GM12874 (cell line): ENCODE measurements around the gene CYP27C1.

Experiments used
- TF ChIP-seq, protein P1 (sequence below): IDR thresholded peaks from 2 replicates; pipeline ENCODE4 v1.5.1; 2011; ENCODE audit warnings: low read depth, mild to moderate bottlenecking, control low read depth, low read length, moderate library complexity; ENCODE audit not compliant: insufficient read depth

The CYP27C1 gene

DNA sequence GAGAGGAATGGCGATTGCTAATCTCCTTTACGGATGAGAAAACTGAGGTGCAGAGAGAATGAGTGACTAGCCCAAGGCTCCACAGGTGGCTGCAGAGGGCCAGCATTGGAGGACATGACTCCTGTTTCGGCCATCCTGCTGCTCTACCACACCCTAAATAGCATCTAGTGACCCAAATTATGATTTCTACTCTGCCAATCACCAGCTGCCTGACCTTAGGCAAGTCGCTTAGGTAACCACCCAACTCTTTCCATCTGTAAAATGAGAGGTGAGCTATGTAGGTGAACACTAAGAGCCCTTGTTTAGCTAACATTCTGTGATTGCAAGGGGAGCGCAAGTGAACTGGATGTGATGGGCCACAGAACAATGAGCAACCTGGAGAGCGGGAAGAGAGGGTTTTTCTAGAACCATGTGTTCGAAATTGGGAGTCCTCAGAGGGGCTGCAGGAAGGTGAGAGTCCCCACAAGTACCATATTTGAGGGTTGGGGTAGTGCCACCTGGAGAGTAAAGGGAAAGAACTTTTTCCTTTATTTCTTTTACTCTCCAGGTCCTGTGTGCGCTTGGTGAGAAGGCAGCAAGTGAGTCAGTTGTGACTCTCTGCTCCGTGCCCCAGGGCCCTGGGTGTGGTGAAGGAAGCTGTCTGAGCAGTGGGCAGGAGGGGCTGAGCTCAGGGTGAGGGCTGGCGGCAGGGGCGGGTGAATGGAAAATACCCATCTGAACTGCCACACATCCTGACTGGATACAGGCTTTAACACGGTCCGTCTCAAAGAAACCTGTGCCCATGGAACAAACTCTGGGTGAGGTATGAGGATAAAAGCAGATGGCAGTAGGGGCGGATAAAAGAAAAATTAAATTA lies 2.4 kb downstream of the CYP27C1 start:
- TF ChIP-seq, protein P1, sequence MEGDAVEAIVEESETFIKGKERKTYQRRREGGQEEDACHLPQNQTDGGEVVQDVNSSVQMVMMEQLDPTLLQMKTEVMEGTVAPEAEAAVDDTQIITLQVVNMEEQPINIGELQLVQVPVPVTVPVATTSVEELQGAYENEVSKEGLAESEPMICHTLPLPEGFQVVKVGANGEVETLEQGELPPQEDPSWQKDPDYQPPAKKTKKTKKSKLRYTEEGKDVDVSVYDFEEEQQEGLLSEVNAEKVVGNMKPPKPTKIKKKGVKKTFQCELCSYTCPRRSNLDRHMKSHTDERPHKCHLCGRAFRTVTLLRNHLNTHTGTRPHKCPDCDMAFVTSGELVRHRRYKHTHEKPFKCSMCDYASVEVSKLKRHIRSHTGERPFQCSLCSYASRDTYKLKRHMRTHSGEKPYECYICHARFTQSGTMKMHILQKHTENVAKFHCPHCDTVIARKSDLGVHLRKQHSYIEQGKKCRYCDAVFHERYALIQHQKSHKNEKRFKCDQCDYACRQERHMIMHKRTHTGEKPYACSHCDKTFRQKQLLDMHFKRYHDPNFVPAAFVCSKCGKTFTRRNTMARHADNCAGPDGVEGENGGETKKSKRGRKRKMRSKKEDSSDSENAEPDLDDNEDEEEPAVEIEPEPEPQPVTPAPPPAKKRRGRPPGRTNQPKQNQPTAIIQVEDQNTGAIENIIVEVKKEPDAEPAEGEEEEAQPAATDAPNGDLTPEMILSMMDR, result no peak

DNA sequence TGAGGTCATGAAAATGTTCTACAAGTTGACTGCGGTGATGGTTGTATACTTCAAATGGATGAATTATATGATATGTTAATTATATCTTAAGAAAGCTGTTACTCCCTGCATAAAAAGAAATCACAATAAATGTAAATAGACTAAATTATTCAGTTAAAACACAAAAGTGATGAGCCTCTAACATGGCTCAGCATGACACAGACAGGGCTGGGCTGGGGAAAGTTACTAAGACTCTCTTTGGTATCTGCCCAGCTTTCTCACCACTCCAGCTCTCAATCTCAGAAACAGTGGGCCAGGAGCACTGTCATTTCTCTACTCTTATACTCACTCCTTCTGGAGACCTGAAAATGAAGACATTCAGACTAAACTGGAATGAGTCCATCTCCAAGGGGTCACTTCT lies 3.5 kb downstream of the CYP27C1 start:
- TF ChIP-seq, protein P1, result no peak

DNA sequence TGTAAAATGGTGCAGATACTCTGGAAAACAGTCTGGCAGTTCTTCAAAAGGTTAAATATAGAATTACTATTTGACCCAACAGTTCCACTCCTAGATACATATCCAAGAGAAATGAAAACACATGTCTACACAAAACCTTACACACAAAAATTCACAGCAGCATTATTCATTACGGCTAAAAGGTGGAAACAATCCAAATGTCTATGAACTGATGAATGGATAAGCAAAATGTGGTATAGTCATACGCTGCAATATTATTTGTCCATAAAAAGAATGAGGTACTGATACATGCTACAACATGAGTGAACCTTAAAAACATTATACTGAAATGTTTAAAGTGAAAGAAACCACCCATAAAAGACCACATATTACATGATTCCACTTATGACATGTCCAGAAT lies 4.0 kb downstream of the CYP27C1 start:
- TF ChIP-seq, protein P1, result no peak

DNA sequence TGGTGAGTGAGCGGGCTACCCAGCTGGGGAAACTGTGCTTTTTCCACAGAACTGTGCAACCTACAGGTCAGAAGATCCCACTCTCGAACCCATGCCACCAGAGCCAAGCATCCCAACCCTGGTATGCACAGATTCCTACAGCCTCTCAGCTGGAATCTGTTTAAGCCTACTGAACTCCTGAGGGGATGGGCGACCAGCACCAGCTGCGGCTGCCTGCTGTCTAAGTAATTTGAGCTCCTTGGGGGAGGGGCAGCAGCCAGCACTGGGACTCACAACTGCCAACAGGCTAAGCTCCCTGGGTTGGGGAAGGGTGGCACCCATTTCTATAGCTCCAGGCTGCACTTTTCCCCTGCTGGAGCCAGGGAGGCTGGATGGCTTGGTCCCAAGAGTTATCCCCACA lies 11.8 kb downstream of the CYP27C1 start:
- TF ChIP-seq, protein P1, result no peak

DNA sequence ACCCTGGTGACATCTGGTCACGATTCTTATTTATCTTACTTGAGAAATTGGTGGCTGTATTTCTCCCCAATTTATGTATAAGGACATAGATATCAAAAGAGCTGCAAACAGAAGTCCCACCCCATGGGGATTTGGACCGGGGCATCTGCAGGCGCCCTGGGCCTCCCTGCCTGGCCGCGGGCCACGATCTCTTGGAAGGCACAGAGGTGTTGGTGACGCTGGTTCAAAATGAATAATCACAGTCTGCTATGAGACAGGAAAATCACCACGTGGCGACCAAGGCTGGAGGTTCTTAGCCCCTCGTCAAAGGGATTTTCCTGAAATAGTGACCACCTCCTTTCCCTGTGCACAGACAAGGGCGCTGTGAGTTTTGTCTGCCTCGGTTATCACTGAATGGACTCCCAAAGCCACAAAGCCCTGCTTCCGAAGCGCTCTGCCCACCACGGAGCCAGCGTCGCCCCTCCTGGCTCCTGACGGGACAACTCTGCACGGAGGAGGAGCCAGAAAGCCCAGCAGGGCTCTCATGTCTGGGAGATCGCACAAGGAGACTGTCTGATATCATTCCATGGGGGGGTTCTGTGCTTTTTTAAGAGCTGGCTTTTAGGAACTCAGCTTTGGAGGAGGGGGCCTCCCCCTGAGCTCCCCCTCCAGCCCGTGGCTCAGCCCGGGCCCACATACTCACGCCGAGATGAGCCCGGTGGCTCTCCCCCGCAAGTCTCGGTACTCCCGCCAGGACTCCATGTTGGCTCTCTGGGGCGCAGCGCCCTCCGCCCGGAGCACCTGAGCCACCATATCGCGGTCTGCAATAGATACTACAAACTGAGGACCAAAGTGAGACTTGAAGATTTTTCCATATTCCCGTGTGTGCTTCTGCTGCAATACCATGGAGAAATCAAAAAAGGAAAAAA lies 14.6 kb downstream of the CYP27C1 start:
- TF ChIP-seq, protein P1, result no peak

DNA sequence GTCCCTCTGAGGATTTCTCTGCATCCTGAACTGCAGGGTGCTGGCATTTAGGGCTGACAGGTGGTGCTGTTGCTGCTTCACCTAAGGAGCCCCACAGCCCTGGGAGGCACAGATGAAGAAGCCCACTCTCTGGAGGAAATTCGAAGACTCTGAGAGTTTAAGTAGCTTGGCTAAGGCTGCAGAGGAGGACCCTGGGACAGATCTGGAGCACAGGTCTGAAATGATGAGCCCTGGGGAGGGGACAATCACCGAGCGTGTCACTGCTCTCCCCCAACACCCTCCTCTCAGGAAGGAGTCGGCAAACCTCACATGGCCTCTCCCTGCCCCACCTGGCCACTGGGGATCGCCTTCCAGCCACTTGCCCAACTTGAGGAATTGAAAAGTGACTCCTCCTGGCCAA lies 18.6 kb downstream of the CYP27C1 start:
- TF ChIP-seq, protein P1, result no peak

DNA sequence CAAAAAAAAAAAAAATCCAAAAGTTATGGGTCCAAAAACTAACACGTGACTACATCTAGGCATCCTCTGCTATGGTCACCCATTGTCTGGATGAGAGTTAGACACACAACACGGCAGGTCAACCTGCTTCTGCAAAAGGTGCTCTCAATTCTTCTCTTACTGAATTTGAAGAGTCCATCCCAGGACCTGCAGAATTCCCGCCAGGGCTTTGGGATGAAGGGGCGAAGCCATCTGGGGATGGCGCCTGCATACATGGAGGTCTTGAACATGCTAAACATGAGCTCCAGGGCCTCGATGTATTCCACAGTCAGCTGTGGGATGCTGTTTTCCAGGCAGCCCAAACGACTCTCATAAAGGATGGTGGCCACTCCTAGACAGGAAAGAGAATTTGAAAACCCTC lies 19.1 kb downstream of the CYP27C1 start:
- TF ChIP-seq, protein P1, result no peak
